HG03060 (cell line): ENCODE measurements around the gene APOBEC2.

Experiments
- ATAC-seq: cut with Tn5 transposase; IDR thresholded peaks from one replicate; pipeline ENCODE4 v1.9.1; 2021; ENCODE audit warnings: low read depth, moderate number of reproducible peaks; ENCODE audit not compliant: unreplicated experiment

Gene APOBEC2

DNA sequence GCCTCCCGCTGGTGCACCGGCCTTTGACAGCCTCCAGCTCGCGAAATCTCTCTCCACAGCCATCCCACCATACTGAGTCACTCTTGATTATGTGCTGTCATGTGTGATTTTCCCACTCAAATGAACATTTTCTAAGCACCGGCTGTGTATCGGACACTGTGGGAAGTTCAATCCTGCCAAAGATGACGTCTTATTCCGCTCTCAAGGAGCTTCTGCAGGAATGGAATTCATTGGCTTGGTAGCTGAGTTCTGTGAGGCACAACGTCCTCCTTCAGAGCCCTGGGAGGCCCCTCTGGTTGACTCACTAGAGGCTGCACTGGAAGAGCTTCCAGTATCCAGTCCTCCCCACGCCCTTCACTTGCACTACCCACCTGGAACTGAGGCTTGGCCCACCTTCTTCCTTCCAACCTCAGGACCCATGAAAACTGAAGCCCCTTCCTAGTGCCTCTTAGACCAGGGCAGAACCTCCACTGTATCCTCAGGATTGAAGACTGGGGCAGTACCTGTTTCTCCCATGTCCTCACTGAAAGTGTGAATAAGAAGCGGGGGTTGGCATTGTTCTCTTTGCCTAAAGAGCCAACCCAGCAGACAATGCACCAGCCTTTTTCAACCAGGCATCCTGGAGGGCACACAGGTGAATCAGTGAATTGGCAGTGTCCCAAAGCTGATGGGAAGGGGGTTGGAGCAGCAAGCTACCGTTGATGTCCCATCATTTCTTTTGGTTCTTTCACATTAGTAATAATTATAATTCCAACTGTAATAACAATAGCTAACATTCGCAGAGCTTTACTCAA is 15.7 kb upstream of the APOBEC2 start:
- no peak for ATAC-seq

DNA sequence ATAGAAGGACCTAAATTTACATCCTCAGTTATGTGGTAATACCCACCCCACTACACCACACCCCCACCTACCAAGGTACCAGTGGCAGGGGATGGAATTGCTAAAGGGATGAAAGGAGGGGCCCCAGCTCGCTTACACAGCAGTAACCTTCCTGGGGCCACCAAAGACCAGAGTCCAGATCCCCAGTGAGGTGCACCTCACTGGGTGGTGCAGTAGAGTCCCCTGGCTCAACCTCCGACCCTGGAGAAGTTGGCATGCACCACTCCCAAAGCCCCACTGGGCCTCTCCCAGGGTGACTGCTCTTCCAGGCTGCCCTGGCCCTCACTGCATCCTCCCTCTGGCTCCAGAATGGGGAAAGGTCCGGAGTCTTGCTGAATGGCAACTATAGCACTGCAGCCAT is 14.8 kb upstream of the APOBEC2 start:
- ATAC-seq: no peak

DNA sequence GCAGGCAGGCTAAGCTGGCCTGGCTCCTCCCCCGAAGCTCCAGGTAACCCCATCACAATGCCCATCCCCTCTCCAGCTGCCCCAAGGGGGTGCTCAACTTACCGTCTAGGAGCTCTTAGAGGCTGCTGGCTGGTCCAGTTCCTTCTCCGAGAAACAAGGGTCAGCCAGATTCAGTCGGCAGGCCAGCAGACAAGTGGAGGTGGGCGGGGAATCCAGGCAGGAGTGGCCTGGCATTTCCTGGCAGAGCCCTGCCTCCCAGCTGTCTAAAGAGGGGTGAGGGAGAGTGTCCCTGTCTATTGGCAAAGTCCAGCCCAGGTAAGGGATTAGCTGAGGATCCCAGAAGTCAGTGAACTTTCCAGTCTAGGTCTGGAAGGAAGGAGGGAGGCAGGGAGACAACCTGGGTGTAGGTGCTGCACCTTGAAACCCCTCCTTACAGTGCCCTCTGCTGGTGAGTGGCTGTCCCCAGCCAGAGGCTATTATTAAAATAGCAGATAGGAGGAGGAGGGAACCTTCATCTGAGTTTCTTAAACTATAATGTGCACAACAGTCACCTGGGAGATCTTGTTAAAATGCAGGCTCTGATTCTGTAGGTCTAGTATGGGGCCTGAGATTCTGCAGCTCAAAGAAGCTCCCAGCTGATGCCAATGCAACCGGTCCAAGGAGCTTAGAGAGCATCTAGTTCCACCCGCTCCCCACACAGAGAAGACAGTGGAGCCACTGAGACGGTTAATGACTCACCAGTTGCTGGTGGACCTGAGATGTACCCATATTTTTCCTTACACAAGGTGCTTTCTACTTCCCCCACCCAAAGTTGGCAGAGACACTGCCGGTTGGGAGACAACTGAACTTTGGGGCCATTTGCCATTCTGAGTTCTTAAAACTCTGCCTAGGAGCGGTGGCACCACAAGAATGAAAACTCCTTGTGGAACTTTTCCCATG is 13.7 kb upstream of the APOBEC2 start, which contains the start of gene UNC5CL:
UNC5CL (minus strand) TSS at position 162 of the 939 bp plus-strand sequence. CDS start 4,147 bp downstream, outside the sequence.
- ATAC-seq: no peak

DNA sequence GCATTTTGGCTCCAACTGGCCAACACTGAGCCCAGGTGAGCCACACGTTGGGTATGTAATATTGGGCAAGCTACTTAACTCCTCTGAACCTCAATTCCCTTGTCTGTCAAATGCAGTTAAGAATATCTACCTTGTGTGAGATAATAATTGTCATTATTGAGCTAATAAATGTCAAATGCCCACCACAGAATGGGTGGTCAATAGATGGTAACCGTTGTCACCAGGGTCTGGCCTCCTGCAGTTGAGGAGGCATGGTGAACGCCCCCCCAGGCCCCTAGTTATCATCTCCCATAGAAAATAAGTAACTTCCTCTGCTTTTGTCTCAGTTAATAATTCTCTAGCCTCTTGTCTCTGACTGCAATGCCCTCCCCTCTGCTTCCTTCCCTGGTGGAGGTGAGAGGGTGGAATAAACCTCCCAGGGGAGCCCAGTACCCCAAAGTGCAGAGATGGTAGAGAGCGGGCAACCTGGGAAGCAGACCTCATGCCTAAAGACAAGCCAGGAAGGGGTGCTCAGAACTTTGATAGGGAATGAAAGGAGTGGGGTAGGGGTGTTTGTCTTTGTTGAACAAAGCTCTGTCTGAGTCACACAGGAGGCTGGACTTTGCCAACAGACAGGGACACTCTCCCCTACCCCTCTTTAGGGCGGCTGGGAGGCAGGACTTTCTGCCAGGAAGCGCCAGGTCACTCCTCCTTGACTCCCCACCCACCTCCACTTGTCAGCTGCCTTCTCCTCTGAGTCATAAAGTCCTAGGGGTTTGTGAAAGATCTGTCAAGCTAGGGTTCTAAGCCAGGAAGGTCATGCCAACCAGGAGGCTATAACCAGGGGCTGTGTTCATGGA is 12.7 kb upstream of the APOBEC2 start:
- no peak for ATAC-seq

DNA sequence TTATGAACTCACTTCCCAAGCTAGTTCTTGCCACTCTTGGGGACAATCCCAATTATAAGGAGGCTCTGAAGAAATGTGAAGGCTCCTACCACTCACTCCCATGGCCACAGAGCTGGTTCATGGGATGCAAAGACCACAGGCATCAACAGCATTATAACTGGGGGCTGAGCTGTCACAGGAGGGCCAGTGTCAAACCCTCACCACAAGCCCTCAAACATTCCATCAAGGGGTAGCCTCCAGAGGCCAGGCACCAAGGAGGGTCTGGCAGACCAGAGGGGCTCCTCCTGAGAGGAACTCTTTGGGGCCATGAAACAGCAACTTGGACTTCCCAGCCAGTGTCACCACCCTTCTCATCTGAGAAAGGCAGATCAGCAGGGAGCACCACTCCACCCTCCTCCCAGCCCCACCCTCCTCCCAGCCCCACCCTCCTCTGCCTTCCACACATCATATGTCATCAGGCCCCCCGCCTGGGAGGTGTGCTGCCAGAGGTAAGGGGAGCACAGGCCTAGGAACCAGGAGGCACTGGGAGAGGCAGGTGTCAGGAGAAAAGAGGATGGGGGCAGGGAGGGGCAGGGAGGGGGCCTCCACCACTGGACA is 12.0 kb upstream of the APOBEC2 start:
- ATAC-seq: no peak

DNA sequence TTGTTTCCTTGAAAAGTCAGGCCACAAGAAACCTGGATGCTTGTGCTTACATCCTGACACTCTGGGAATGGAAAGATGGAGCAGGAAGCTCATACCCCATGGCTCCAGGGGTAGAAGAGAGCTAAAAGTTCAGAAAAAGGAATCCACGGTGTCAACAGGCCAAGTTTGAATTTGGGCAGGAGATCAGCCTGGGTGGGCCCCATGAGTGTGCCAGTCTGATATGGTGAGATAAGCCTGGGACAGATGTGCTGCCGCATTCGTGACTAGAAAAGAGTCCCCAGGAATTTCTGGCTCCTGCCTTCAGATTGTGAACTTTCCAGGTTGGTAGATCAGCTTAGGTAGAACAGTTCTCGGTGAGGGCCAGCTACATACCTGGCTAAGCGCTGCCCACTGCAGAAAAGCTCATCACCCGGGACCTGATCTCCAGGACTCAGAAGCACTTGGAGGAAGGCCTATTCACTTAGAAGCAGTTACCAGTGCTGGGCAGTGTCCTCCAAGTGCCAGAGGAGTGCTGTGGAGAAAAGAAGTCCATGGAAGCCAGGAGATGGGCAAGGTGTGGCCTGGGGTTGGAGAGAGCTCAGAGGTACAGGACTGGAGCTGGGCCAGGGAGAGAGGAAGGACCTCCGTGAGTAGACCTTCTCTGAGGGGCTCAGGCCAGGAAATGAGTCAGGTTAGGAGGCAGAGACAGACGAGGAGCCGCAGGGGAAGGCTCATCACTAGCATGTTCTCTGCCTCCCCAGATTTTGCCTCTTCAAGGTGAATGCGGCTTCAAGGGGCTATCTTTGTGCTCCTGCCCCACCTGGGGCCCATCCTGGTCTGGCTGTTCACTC is 10.6 kb upstream of the APOBEC2 start, which contains the start of gene TSPO2:
TSPO2 (plus strand) TSS at position 242 of the 830 bp plus-strand sequence; CDS start at position 761, 519 bp downstream.
- no peak for ATAC-seq

DNA sequence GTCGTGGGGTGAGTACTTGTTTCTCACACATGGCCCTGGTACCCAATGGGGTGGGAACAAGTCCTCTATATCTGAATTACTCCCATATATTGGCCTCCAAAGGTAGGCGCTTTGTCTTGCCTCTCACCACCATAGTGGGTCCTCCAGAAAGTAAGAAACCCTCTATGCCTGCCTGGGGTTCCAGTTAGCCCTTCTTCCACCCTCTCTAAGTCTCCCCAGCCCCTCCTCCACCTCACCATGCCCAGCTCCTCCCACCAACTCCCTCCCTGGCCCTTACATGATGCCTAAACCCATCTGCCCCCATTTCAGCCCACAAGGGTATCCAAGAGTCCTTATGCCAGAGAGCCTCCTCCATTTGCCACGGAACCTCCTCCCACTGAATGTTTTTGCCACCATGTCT is 9.9 kb upstream of the APOBEC2 start:
- no peak for ATAC-seq

DNA sequence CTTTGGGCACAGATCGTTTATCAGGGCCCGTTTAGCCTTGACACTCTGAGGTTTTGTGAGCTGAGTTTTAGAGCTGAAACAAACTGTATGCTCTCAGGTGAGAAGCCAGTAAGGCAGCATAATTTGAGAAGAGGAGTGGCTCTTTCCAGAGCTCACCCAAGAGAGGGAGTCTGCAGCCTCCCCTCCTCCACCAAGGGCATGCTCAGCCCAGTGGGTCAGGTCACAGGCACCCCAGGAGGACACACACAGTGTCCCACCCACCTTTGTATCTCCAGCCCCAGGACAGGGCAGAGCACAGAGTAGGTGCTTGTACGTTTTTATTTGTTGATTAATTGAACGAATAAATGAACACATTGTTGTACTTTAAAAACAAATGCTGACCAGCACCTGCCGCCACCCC is 7.3 kb upstream of the APOBEC2 start:
- no peak for ATAC-seq

DNA sequence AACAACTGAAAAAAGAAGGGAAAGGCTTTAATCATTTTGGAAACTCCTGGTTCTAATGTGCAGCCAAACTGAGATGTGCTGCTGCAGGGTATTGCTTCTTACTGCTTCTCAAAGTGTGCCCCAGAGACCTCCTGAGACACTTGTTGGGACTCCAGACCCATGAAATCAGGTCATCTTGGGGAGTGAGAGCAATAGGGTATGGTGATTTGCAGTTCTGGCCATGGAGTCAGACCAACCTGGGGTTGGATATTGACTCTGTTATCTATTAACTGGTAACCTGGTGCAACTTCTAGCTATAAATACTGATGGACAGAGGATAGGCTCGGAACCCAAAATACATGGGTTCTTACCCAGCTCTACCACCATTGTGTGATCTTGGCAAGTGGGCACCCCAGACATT is 6.9 kb upstream of the APOBEC2 start:
- no peak for ATAC-seq

DNA sequence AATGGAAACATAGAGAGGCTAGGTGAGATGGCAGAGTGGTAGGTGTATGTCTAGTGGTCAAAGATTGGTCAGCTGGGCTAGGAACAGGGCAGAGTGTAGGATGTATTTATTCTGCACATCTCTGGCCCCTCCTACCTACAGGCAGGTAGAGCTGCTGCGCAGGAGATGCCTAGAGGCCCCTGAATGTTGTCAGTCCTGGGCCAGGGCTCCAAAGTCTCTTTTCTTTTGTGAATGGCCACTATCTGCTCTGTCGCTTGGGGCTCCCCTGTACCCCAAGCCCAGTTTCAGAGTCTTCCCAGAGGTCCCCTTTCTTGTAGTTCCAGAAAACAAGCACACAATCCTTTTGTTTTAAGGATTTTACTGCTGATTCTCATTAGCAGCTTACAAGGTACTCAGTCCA is 5.7 kb upstream of the APOBEC2 start:
- no peak for ATAC-seq

DNA sequence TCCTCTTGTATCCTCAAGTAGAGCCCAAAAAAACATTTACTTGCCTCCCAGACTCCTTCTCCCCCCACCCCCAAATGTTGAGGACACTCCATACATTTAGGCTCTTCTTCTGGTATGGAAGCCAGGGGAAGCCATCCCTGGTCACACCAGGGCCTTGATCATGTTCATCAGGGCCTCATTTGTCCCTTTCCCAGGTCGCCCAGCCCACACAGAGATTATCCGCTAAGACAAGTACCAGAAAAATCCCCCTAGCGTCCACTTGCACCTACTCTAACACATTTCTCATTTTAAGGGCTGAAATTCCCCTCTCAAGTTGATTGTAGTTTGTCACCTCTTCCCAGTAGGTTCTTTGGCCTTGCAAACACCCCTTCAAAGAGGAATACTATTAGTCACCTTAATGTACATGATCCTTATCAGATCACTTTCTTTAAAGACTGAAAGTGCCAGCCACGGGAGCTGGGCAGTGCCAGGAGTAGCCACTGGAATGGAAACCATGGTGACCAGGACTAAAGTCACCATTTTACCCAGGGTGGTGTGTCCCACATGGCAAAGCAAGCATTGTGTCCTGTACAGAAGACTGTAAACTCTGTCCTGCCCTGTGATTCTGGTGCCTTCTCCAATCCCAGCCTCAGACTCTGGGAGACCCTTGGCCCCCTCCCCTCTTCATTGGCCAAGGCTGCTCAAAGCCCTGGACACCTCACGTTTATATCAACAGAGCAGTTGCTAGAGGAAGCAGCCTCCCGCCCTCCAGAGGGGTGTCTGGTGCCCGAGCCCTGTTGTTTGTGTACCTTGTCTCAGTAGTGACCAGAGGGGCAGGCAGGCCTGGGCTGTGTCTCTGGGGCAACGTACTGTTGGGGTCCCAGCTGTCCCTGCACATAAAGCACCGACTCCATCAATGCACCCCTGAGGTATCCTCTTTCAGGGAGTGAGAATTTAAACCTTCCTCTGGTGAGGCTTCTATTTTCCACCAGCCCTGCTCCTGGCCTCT is 5.0 kb upstream of the APOBEC2 start:
- ATAC-seq: no peak

DNA sequence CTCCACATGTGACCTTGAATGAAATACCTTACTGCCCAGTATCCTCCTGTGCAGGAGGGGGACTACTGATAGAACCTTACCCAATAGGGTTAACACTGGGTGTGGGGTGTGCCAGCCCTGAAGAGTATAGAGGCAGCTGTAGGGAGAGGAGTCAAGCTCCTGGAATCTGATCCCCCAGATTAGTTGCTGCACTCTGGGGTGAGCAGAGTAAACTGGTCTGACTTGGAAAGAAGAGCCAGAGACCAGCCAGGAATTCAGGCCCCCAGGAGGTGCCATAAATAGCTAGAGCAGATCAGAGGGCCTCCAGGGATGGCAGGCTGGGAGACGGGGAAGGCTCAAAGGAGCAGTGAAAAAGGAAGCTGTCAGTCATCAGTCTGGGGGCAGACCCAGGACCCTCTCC is 3.5 kb upstream of the APOBEC2 start:
- no peak for ATAC-seq

DNA sequence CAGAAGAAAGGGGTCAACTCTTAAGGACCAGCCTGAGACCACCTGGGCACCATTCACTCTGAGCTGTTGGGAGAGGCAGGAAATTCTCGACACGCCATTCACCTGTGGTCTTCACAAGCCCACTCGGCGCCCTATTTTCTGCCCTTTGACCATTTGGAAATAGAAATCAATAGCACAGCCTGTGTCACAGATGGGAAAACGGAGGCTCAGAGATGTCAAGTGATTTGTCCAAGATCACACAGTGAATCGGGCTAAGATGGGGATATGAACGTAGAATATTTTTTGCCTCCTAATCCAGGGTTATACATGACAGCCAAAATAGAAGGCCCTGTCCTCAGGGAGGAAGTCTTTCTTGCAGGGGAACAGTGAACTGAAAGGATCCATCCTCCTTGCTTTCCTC is 3.0 kb upstream of the APOBEC2 start:
- no peak for ATAC-seq

DNA sequence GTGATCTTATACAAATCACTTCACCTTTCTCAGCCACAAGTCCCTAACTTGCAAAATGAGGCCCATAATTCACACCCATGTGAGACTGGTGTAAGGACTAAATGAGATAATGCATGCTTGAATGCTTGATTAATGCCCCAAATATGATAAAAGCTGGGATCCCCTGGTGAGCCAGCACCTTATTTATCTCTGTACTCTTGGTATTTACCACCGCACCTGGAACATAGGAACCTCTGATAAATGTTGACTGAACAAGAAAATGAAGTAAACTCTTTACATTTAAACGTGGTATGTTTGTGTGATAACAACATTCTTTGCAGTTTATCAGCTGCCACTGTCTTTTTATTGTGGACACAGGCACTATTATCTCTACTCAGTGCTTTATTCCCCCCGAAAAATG is 2.5 kb upstream of the APOBEC2 start:
- ATAC-seq: no peak

DNA sequence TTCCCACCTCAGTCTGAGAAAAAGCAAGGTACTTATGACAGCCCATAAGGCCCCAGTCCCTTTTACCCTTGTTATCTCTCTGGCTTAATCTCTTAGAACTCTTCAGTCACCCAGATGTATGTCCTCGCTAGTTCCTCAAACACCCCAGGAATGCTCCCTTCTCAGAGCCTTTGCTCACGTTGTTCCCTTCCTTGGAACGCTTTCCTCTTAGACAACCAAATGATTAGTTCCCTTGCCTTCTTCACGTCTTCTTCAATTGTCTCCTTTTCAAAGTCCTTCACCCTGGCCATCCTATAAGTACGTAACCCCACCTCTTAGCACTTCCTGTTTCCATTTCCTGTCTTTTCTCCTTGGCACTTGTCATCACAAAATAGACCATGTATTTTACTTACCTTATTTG is 1.1 kb upstream of the APOBEC2 start:
- ATAC-seq: no peak

DNA sequence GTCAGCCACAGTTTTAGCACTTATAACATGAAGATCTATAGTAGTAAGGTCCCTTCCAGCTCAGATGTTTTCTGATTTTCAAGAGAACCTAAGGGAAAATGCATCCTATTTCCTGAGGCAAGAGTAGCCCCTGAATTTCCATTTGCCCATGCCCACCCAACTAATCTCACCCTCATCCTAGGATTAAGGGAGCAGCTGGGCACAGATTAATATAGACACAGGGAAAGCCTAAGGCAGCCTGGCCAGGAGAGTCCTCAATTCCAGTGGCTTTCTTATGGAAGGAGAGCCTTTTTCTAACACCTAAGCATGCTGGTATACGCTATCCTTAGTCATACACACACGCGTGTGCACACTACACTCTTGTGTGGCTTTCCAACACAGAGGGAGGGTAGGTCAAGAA is 1.5 kb downstream of the APOBEC2 start:
- ATAC-seq: no peak

DNA sequence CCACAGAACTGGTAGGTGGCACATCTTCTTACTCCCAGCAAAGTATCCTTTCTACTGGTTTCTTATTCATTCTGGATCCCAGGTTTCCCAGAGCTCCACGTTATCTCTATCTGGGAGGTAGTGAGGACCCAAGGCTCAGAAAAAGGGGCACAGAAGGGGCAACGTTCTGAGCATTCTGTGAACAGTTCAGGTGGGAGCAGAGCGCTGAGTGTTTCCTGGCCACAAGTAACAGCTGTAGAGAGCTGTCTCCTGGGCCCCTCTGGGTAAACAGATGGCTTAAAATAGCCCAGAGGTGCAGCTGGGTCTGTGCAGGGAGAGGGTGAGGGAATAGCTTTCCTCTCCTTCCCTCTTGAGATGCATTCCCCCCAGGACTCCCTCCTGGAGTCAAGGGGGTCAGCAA is 2.1 kb downstream of the APOBEC2 start:
- ATAC-seq: no peak
